Thoracic aorta (tissue), 2 donors: ENCODE data around the gene TCF20. TPM values are rescaled to one million over a fixed set of nuclear protein-coding genes. Genes with fewer than 3 reads are reported as not detected.

Experiments used
- ATAC-seq: fragments of 150-250 bp; one replicate; pipeline ENCODE4 v1.8.0; 2017; ENCODE audit warnings: low read depth; ENCODE audit not compliant: insufficient number of reproducible peaks, low FRiP score
- DNase-seq: peaks from one replicate; pipeline ENCODE4 v3.0.0-alpha.2; 2020; ENCODE audit warnings: low spot score
- H3K27ac ChIP-seq, 2 donors: fragments of 200-600 bp; sonication (generic); 1 replicate in 1 of 2; 2 replicates in 1 of 2; pipeline ENCODE4 v1.5.1; 2016; ENCODE audit warnings: mild to moderate bottlenecking in 2 of 2, moderate library complexity in 2 of 2
- H3K27me3 ChIP-seq: fragments of 200-600 bp; sonication (generic); replicated peaks from 2 replicates; pipeline ENCODE4 v1.6.0; 2016; ENCODE audit warnings: mild to moderate bottlenecking; ENCODE audit not compliant: insufficient read depth
- H3K36me3 ChIP-seq: fragments of 200-600 bp; sonication (generic); one replicate; pipeline ENCODE4 v1.5.1; 2016
- H3K4me1 ChIP-seq, 2 donors: fragments of 200-600 bp; sonication (generic); 1 replicate in 1 of 2; 2 replicates in 1 of 2; pipeline versions ENCODE4 v1.5.1 to v1.6.0; 2016; ENCODE audit warnings: low read depth in 2 of 2, mild to moderate bottlenecking in 1 of 2; ENCODE audit not compliant: control insufficient read depth in 1 of 2
- H3K4me3 ChIP-seq: fragments of 200-600 bp; sonication (generic); 2 replicates; pipeline ENCODE4 v1.5.1; 2016; ENCODE audit warnings: mild to moderate bottlenecking
- H3K9me3 ChIP-seq: fragments of 200-600 bp; sonication (generic); 2 replicates; pipeline ENCODE4 v1.5.1; 2016
- total RNA-seq, 2 donors: library from RNA; depleted of rRNA; stranded (reverse); fragments of >200 nt; gene quantifications; one replicate each; pipeline versions ENCODE4 v1.1.0 to v1.2.3, GENCODE V29; 2016
- TF ChIP-seq, protein P1 (sequence below): fragments of 200-600 bp; sonication (generic); IDR thresholded peaks from one replicate; pipeline ENCODE4 v1.5.1; 2019; ENCODE audit warnings: antibody characterized with exemption

Gene TCF20
- total RNA-seq, 2 donors from 2014 or later = 25.7 to 30.3 TPM

DNA sequence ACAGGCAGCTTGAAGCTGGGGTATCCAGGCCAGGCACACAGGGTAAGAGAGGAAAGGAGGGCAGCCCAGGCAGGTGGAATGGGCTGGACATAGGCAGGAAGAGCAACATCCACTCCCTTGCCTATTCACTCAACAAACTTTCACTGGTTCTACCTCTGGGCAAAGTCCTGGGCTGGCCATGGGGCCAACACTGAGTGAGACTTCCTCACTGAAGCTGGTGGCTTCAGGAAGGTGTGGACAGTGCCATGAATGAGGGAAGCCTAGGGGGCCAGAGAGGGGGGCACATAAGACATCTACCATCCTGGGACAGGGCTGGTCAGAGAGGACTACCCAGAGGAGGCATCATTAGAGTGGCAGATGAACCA lies 44.9 kb upstream of the TCF20 start:
- no peak overlapping the region for H3K4me3 ChIP-seq
- DNase-seq = no peak
- TF ChIP-seq, protein P1, sequence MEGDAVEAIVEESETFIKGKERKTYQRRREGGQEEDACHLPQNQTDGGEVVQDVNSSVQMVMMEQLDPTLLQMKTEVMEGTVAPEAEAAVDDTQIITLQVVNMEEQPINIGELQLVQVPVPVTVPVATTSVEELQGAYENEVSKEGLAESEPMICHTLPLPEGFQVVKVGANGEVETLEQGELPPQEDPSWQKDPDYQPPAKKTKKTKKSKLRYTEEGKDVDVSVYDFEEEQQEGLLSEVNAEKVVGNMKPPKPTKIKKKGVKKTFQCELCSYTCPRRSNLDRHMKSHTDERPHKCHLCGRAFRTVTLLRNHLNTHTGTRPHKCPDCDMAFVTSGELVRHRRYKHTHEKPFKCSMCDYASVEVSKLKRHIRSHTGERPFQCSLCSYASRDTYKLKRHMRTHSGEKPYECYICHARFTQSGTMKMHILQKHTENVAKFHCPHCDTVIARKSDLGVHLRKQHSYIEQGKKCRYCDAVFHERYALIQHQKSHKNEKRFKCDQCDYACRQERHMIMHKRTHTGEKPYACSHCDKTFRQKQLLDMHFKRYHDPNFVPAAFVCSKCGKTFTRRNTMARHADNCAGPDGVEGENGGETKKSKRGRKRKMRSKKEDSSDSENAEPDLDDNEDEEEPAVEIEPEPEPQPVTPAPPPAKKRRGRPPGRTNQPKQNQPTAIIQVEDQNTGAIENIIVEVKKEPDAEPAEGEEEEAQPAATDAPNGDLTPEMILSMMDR = no peak
- H3K4me1 ChIP-seq = peaks cover 0 to 9% of the 10 kb centered on the region in 2 donors
- H3K36me3 ChIP-seq = no peaks in the 10 kb centered on the region
- no peak for ATAC-seq
- no peak overlapping the region for H3K27ac ChIP-seq
- no peaks in the 10 kb centered on the region for H3K27me3 ChIP-seq
- H3K9me3 ChIP-seq = no peaks in the 10 kb centered on the region

DNA sequence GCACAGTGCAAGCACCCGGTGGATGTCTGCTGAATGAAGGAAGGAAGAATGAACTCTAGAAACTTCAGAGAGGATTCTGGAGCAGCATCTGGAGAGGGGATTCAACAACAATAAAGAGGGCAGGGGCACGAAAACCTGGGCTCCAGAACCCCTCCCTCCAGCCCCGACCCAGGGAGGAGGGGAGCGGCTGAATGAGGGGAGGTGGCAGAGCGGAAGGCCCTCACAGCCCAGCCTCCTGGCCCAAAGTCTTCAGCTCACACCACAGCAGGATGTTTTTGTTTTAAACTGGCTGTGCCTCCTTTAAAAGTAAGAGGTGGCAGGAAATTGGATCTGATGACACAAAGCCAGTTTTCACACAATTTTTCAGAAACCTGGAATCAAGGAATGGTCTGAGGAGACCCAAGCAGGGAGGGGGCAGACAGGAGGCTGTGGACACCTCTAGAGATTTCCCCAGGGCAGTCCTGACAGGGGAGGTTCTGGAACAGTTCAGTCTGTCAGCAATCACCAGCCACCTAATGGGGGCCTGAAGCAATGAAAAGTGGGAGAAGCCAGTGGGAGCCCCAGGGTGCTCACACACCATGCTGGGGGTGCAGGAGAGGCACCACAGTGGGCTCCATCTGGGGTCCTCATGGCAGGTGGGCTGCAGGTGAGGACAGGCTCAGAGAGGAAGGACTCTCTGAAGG lies 44.4 kb upstream of the TCF20 start:
- Histone ChIP-seq H3K4me3 (no peak overlapping the region), H3K9me3 (no peaks in the 10 kb centered on the region), H3K36me3 (no peaks in the 10 kb centered on the region), H3K4me1 (peaks cover 0 to 9% of the 10 kb centered on the region in 2 donors), H3K27ac (no peak overlapping the region), H3K27me3 (no peaks in the 10 kb centered on the region)
- no peak for DNase-seq
- no peak for ATAC-seq
- TF ChIP-seq, protein P1 = no peak

DNA sequence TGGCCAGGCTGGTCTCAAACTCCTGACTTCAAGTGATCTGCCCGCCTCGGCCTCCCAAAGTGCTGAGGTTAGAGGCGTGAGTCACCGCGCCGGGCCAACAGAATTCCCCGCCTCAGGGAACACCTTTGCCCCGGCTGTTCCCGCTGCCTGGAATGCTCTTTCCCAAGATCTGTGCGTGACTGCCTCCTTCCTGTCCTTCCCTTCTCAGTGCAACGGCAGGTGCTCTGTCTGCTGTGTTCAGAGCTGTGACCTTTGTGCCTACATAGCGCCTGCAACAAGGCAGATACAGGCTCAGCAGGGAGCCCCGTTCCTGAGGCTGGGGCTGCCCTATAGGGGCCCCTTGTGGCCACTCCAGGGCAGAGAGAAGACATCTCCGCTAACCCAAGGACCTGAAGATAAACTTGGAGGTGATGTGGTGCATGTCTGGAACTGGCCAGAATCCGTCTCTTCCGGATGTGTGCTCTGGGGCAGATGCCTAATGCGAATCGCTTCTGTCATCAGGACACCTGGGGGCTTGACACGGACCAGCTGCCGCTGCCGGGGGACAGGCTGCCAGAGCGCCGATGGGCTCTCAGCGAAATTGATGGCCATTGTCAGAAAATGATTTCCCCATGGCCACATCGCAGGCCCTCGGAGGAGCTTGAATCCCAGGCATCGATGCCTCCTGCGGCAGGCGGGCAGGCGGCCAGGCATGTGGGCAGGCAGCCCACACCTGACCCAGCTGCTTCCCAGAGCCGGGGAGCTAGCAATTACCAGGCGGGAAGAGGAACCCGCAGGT lies 43.5 kb upstream of the TCF20 start:
- Histone ChIP-seq H3K9me3 (no peaks in the 10 kb centered on the region), H3K36me3 (no peaks in the 10 kb centered on the region), H3K27ac (no peak overlapping the region), H3K4me3 (no peak overlapping the region), H3K27me3 (no peaks in the 10 kb centered on the region), H3K4me1 (peaks cover 0 to 9% of the 10 kb centered on the region in 2 donors)
- ATAC-seq (no peak), DNase-seq (no peak)
- TF ChIP-seq, protein P1 = no peak

DNA sequence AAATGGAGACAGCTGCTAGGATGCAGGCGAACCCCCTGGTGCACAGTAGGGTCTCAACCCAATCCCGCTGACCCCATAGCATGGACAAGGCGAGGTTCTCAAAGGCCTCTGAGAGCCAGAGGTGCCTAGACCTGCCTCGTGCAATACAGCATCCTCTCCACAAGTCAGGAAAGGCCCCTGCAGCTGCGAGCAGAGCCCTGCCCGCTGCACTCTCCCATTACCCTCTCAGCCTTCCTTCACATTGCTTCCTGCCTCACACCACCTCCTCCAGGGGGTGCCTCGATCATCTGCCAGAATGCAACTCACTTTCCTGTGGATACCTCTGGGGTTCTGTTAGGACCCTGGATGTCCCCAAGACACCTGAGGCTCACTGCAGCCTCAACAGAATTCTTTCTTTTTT lies 42.8 kb upstream of the TCF20 start:
- no peaks in the 10 kb centered on the region for H3K36me3 ChIP-seq
- TF ChIP-seq, protein P1 = no peak
- H3K27me3 ChIP-seq = no peaks in the 10 kb centered on the region
- no peak overlapping the region for H3K4me3 ChIP-seq
- H3K9me3 ChIP-seq = no peaks in the 10 kb centered on the region
- ATAC-seq (no peak), DNase-seq (no peak)
- peaks cover 0 to 9% of the 10 kb centered on the region in 2 donors for H3K4me1 ChIP-seq
- H3K27ac ChIP-seq = no peak overlapping the region

DNA sequence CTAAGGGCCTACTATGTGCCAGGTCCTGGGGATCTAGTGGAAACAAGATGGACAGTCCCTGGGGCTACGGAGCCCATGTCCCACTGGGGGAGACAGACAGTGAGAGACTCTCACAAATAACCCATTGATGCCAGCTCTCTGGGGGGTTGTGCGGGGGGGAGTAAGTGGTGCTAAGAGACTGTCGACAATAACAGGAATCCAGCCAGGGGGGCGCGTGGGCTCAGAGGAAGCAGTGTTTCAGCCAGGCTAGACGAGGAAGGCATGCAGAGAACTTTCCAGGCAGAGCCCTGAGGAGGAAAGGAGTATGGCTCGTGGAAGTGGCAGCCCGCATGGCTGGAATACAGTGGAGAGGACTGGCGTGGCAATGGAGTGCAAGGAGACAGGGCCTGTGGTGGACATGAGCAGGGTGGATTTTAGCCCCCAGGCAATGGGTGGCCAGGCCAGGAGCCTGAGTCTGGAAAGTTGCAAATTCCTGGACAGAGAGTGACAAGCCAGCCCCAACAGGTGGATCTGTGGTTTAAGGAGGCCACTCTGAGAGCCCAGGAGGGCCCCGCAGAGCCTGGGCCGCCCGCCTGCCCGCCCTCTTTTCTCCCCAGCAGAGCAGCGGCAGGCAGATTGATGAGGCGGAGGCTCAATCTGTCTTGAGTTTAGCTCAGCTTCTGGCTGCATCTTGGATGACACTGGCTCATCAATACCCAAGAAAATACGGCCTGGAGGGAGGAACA lies 40.0 kb upstream of the TCF20 start:
- Histone ChIP-seq H3K4me3 (no peak overlapping the region), H3K27me3 (no peaks in the 10 kb centered on the region), H3K36me3 (no peaks in the 10 kb centered on the region), H3K9me3 (no peaks in the 10 kb centered on the region), H3K4me1 (peaks cover 0 to 9% of the 10 kb centered on the region in 2 donors), H3K27ac (no peak overlapping the region)
- no peak for ATAC-seq
- no peak for DNase-seq
- TF ChIP-seq, protein P1 = no peak
